IMR-90 (cell line): ENCODE measurements around the gene TCF7L1. TPM values are rescaled to one million over a fixed set of nuclear protein-coding genes. Genes with fewer than 3 reads are reported as not detected.

ENCODE experiments used
- ATAC-seq: fragments of 200-7000 bp; cut with Tn5 transposase; 2 replicates; pipeline ENCODE4 v1.9.1; 2020; ENCODE audit warnings: low read depth, mild to moderate bottlenecking, moderate library complexity
- BruUV-seq: library from RNA; stranded (reverse); fragments of 400-500 nt; replicated peaks from 2 replicates; lab custom pipeline; 2021; lab: Mats Ljungman, UMichigan
- CTCF ChIA-PET: fragments of 300-600 bp; formaldehyde crosslinking; extraction: SDS; loops from one replicate; lab custom pipeline; 2021; ENCODE audit warnings: antibody characterized with exemption; lab: Yijun Ruan, JAX
- POLR2A ChIA-PET: fragments of 300-600 bp; sonication (Branson Sonifier 250); formaldehyde crosslinking; loops from one replicate; lab custom pipeline; 2022; ENCODE audit warnings: antibody characterized with exemption; ENCODE audit not compliant: unreplicated experiment; lab: Charles Lee
- DNase-seq: peaks from one replicate; pipeline ENCODE4 v3.0.0; 2013
- H2AFZ ChIP-seq: replicated peaks from 2 replicates; pipeline ENCODE3; 2013; ENCODE audit warnings: low read length, mild to moderate bottlenecking; ENCODE audit not compliant: poor library complexity
- H2AK5ac ChIP-seq: 2 replicates; pipeline ENCODE4 v1.6.1; 2013; ENCODE audit warnings: low read depth, low read length, inconsistent platforms
- H2AK9ac ChIP-seq: replicated peaks from 2 replicates; pipeline ENCODE3; 2013; ENCODE audit warnings: mild to moderate bottlenecking, low read depth, low read length, moderate library complexity; ENCODE audit not compliant: poor library complexity
- H2BK120ac ChIP-seq: 2 replicates; pipeline ENCODE4 v1.6.1; 2013; ENCODE audit warnings: low read depth, low read length, inconsistent platforms
- H2BK15ac ChIP-seq: 3 replicates; pipeline ENCODE4 v1.6.1; 2013; ENCODE audit warnings: low read depth, low read length, inconsistent platforms
- H2BK20ac ChIP-seq: 2 replicates; pipeline ENCODE4 v1.6.1; 2013; ENCODE audit warnings: low read depth, mild to moderate bottlenecking, inconsistent platforms, low read length, moderate library complexity
- H2BK5ac ChIP-seq: 2 replicates; pipeline ENCODE4 v1.6.1; 2013; ENCODE audit warnings: mild to moderate bottlenecking, low read depth, low read length, inconsistent platforms; ENCODE audit not compliant: poor library complexity, severe bottlenecking
- H3K14ac ChIP-seq: replicated peaks from 2 replicates; pipeline ENCODE4 v1.6.1; 2013; ENCODE audit warnings: low read depth, low read length, inconsistent platforms
- H3K18ac ChIP-seq: 2 replicates; pipeline ENCODE4 v1.6.1; 2013; ENCODE audit warnings: low read depth, low read length, control low read depth
- H3K23ac ChIP-seq: 2 replicates; pipeline ENCODE4 v1.6.1; 2013; ENCODE audit warnings: low read depth, low read length, inconsistent platforms
- H3K27ac ChIP-seq: 2 replicates; pipeline ENCODE4 v1.5.1; 2013; ENCODE audit warnings: mild to moderate bottlenecking, control low read depth, low read length; ENCODE audit not compliant: insufficient read depth
- H3K27me3 ChIP-seq: 2 replicates; pipeline ENCODE4 v1.6.1; 2013; ENCODE audit warnings: low read length; ENCODE audit not compliant: control insufficient read depth, insufficient read depth
- H3K36me3 ChIP-seq: 2 replicates; pipeline ENCODE4 v1.6.1; 2013; ENCODE audit warnings: low read length, mixed read lengths; ENCODE audit not compliant: control insufficient read depth, insufficient read depth
- H3K4ac ChIP-seq: 2 replicates; pipeline ENCODE4 v1.6.1; 2013; ENCODE audit warnings: low read depth, low read length, inconsistent platforms
- H3K4me1 ChIP-seq: 2 replicates; pipeline ENCODE4 v1.6.1; 2013; ENCODE audit warnings: low read length, mixed read lengths; ENCODE audit not compliant: control insufficient read depth, insufficient read depth
- H3K4me2 ChIP-seq: 2 replicates; pipeline ENCODE4 v1.6.1; 2013; ENCODE audit warnings: low read depth, mild to moderate bottlenecking, control low read depth, low read length, moderate library complexity
- H3K4me3 ChIP-seq: 2 replicates; pipeline ENCODE4 v1.5.1; 2013; ENCODE audit warnings: low read depth, mild to moderate bottlenecking, control low read depth, low read length, moderate library complexity; ENCODE audit not compliant: insufficient read depth
- H3K56ac ChIP-seq: 2 replicates; pipeline ENCODE4 v1.6.1; 2013; ENCODE audit warnings: low read length, inconsistent platforms; ENCODE audit not compliant: insufficient read depth; ENCODE audit errors: extremely low read depth
- H3K79me1 ChIP-seq, 2 experiments: 2 replicates each; pipeline ENCODE4 v1.6.1; 2013; ENCODE audit warnings: low read length in 2 of 2, inconsistent platforms in 1 of 2, low read depth in 1 of 2
- H3K9ac ChIP-seq: 2 replicates; pipeline ENCODE4 v1.6.1; 2013; ENCODE audit warnings: low read depth, low read length, control low read depth
- H3K9me1 ChIP-seq: 2 replicates; pipeline ENCODE4 v1.6.1; 2013; ENCODE audit warnings: low read length, inconsistent platforms; ENCODE audit not compliant: insufficient read depth
- H3K9me3 ChIP-seq: 2 replicates; pipeline ENCODE4 v1.6.1; 2013; ENCODE audit warnings: low read length; ENCODE audit not compliant: control insufficient read depth, insufficient read depth
- H4K20me1 ChIP-seq: 2 replicates; pipeline ENCODE4 v1.6.1; 2013; ENCODE audit warnings: low read length, inconsistent platforms; ENCODE audit not compliant: insufficient read depth
- H4K5ac ChIP-seq: 2 replicates; pipeline ENCODE4 v1.6.1; 2013; ENCODE audit warnings: mild to moderate bottlenecking, low read depth, low read length, control low read depth
- H4K8ac ChIP-seq, 2 experiments: 2 replicates each; pipeline ENCODE4 v1.6.1; 2013; ENCODE audit warnings: low read depth in 2 of 2, low read length in 2 of 2, control low read depth in 1 of 2, inconsistent platforms in 1 of 2
- H4K91ac ChIP-seq: 2 replicates; pipeline ENCODE4 v1.6.1; 2013; ENCODE audit warnings: low read depth, low read length, inconsistent platforms; ENCODE audit not compliant: insufficient read depth
- BHLHE40 ChIP-seq: fragments of 150-350 bp; IDR thresholded peaks from 2 replicates; pipeline ENCODE4 v1.6.1; 2016; ENCODE audit warnings: mild to moderate bottlenecking, low read depth, low read length
- CEBPB ChIP-seq: IDR thresholded peaks from 2 replicates; pipeline ENCODE4 v1.6.1; 2012; ENCODE audit warnings: low read depth, low read length, improper control_type of control experiment
- CHD1 ChIP-seq: IDR thresholded peaks from 2 replicates; pipeline ENCODE4 v1.6.1; 2012; ENCODE audit warnings: low read depth, low read length, improper control_type of control experiment
- FOS ChIP-seq: fragments of 150-350 bp; IDR thresholded peaks from 2 replicates; pipeline ENCODE4 v1.6.1; 2016; ENCODE audit warnings: low read depth, low read length
- MAFK ChIP-seq: IDR thresholded peaks from 2 replicates; pipeline ENCODE4 v1.6.1; 2012; ENCODE audit warnings: low read depth, low read length, improper control_type of control experiment
- MAZ ChIP-seq: IDR thresholded peaks from 2 replicates; pipeline ENCODE4 v1.6.1; 2012; ENCODE audit warnings: low read depth, mild to moderate bottlenecking, low read length, improper control_type of control experiment, moderate library complexity, borderline replicate concordance
- MXI1 ChIP-seq: IDR thresholded peaks from 2 replicates; pipeline ENCODE4 v1.6.1; 2012; ENCODE audit warnings: low read depth, mild to moderate bottlenecking, low read length, moderate library complexity, borderline replicate concordance
- NFE2L2 ChIP-seq: fragments of 150-350 bp; IDR thresholded peaks from 2 replicates; pipeline ENCODE4 v1.6.1; 2016; ENCODE audit warnings: low read depth, mild to moderate bottlenecking, low read length
- POLR2A ChIP-seq: IDR thresholded peaks from 2 replicates; pipeline ENCODE4 v1.6.1; 2012; ENCODE audit warnings: mild to moderate bottlenecking, low read depth, low read length
- RAD21 ChIP-seq: IDR thresholded peaks from 2 replicates; pipeline ENCODE4 v1.6.1; 2012; ENCODE audit warnings: low read length, improper control_type of control experiment
- RCOR1 ChIP-seq: IDR thresholded peaks from 2 replicates; pipeline ENCODE4 v1.6.1; 2012; ENCODE audit warnings: mild to moderate bottlenecking, low read length, improper control_type of control experiment; ENCODE audit not compliant: insufficient replicate concordance
- RFX5 ChIP-seq: IDR thresholded peaks from 2 replicates; pipeline ENCODE4 v1.8.0; 2012; ENCODE audit warnings: low read depth, mild to moderate bottlenecking, low read length, moderate library complexity
- SMC3 ChIP-seq: fragments of 150-350 bp; IDR thresholded peaks from 2 replicates; pipeline ENCODE4 v1.6.1; 2016; ENCODE audit warnings: low read depth, mild to moderate bottlenecking, antibody characterized with exemption, low read length, moderate library complexity
- WGBS, 2 experiments: methylation state at CpG; one replicate each; pipeline versions ENCODE4 v1.1.5 to v1.1.7; 2013; ENCODE audit warnings: missing lambda C conversion rate in 2 of 2; ENCODE audit not compliant: insufficient read length in 1 of 2; ENCODE audit errors: extremely low coverage in 2 of 2; 5-methylcytosine and 5-hydroxymethylcytosine counted together
- dilution Hi-C: fragments of 300-500 bp; cut with HindIII; formaldehyde crosslinking; loops from one replicate; pipeline ENCODE4 v1.14.3; 2018; ENCODE audit warnings: low sequenced_read_pairs; ENCODE audit not compliant: unreplicated experiment
- in situ Hi-C: fragments of 300-500 bp; cut with MboI; formaldehyde crosslinking; loops from 3 replicates; pipeline ENCODE4 v1.14.3; 2019; ENCODE audit warnings: low sequenced_read_pairs, inconsistent platforms, mixed read lengths
- intact Hi-C: fragments of 100-400 bp; cut with micrococcal nuclease; formaldehyde crosslinking; loops from 2 replicates; pipeline ENCODE4 v1.10.0; 2022
- polyA plus RNA-seq, 3 experiments: library from polyadenylated mRNA; depleted of rRNA; stranded (reverse); fragments of >200 nt; gene quantifications; 2 replicates each; pipeline ENCODE4 v1.2.3, GENCODE V29; 2012; ENCODE audit warnings: low replicate concordance in 1 of 3
- total RNA-seq: library from RNA; depleted of rRNA; stranded (reverse); fragments of >200 nt; gene quantifications from 2 replicates; pipeline ENCODE4 v1.2.3, GENCODE V29; 2012
- TF ChIP-seq, protein P1 (sequence below): fragments of 150-350 bp; IDR thresholded peaks from 2 replicates; pipeline ENCODE4 v1.6.1; 2017; ENCODE audit warnings: mild to moderate bottlenecking, antibody characterized with exemption, low read length, low read depth
- TF ChIP-seq, protein P2 (sequence below): fragments of 150-350 bp; IDR thresholded peaks from 2 replicates; pipeline ENCODE4 v1.6.1; 2016; ENCODE audit warnings: low read depth, mild to moderate bottlenecking, low read length, moderate library complexity, borderline replicate concordance
- TF ChIP-seq, protein P3 (sequence below): conservative IDR thresholded peaks from 2 replicates; pipeline ENCODE4 v1.5.1; 2012; ENCODE audit warnings: mild to moderate bottlenecking, low read depth, low read length, improper control_type of control experiment

The TCF7L1 gene
- total and polyA plus RNA-seq, 2 of the 4 experiments (the other 2 are of a cell fraction): 0.72 to 11.1 TPM

GRCh38 chr2:85156619-85157018, 23.4 kb downstream of the TCF7L1 start:
- ATAC-seq: no peak
- H2AK9ac ChIP-seq: no peak overlapping the region

More at GRCh38 chr2:85156619-85157018, 23.4 kb downstream of the TCF7L1 start:
- no peak overlapping the region for H3K27ac ChIP-seq
- dilution Hi-C loops: no loop called here
- H3K9ac ChIP-seq: no peak overlapping the region
- no peak overlapping the region for H3K23ac ChIP-seq
- H3K4ac ChIP-seq: no peak overlapping the region
- no CpG with 5 or more reads among the region's 3 CpGs for WGBS, 2 experiments
- no peak for TF ChIP-seq SMC3
- TF ChIP-seq RCOR1: no peak
- TF ChIP-seq, protein P1, sequence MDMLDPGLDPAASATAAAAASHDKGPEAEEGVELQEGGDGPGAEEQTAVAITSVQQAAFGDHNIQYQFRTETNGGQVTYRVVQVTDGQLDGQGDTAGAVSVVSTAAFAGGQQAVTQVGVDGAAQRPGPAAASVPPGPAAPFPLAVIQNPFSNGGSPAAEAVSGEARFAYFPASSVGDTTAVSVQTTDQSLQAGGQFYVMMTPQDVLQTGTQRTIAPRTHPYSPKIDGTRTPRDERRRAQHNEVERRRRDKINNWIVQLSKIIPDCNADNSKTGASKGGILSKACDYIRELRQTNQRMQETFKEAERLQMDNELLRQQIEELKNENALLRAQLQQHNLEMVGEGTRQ: no peak
- TF ChIP-seq MAZ: no peak
- TF ChIP-seq RFX5: no peak
- TF ChIP-seq BHLHE40: no peak
- TF ChIP-seq MXI1: no peak
- TF ChIP-seq POLR2A: no peak
- no peak for TF ChIP-seq MAFK
- no peak for TF ChIP-seq CEBPB
- TF ChIP-seq, protein P2, sequence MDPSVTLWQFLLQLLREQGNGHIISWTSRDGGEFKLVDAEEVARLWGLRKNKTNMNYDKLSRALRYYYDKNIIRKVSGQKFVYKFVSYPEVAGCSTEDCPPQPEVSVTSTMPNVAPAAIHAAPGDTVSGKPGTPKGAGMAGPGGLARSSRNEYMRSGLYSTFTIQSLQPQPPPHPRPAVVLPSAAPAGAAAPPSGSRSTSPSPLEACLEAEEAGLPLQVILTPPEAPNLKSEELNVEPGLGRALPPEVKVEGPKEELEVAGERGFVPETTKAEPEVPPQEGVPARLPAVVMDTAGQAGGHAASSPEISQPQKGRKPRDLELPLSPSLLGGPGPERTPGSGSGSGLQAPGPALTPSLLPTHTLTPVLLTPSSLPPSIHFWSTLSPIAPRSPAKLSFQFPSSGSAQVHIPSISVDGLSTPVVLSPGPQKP: no peak
- TF ChIP-seq FOS: no peak
- TF ChIP-seq, protein P3, sequence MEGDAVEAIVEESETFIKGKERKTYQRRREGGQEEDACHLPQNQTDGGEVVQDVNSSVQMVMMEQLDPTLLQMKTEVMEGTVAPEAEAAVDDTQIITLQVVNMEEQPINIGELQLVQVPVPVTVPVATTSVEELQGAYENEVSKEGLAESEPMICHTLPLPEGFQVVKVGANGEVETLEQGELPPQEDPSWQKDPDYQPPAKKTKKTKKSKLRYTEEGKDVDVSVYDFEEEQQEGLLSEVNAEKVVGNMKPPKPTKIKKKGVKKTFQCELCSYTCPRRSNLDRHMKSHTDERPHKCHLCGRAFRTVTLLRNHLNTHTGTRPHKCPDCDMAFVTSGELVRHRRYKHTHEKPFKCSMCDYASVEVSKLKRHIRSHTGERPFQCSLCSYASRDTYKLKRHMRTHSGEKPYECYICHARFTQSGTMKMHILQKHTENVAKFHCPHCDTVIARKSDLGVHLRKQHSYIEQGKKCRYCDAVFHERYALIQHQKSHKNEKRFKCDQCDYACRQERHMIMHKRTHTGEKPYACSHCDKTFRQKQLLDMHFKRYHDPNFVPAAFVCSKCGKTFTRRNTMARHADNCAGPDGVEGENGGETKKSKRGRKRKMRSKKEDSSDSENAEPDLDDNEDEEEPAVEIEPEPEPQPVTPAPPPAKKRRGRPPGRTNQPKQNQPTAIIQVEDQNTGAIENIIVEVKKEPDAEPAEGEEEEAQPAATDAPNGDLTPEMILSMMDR: no peak
- TF ChIP-seq CHD1: no peak
- no peak for TF ChIP-seq NFE2L2
- no peak for TF ChIP-seq RAD21
- DNase-seq: no peak
- H3K36me3 ChIP-seq: no peaks in the 10 kb centered on the region
- no peak overlapping the region for H2BK5ac ChIP-seq
- no peaks in the 10 kb centered on the region for H3K27me3 ChIP-seq
- H3K9me3 ChIP-seq: no peaks in the 10 kb centered on the region
- POLR2A ChIA-PET: no interaction called here
- peaks cover 30 to 87% of the 10 kb centered on the region in 2 experiments for H3K79me1 ChIP-seq
- no peak overlapping the region for H3K14ac ChIP-seq
- no peak overlapping the region for H2BK120ac ChIP-seq
- H3K4me3 ChIP-seq: no peak overlapping the region
- in situ Hi-C loops: no loop called here
- H2AK5ac ChIP-seq: no peak overlapping the region
- no peak overlapping the region for H2AFZ ChIP-seq
- intact Hi-C loops: no loop called here
- CTCF ChIA-PET: interaction anchor here (0.5 kb wide), 1 partner anchor 84 kb away, joined by 3 read pairs; no protein-coding TSS in a partner anchor
- no peak overlapping the region for H4K5ac ChIP-seq
- H3K18ac ChIP-seq: no peak overlapping the region
- no TSS peak for BruUV-seq
- H3K56ac ChIP-seq: no peak overlapping the region
- H2BK15ac ChIP-seq: no peak overlapping the region
- H3K4me1 ChIP-seq: peaks cover 17% of the 10 kb centered on the region
- no peak overlapping the region for H4K91ac ChIP-seq
- H3K4me2 ChIP-seq: no peak overlapping the region
- H4K8ac ChIP-seq: no peak overlapping the region
- H4K20me1 ChIP-seq: peaks cover 87% of the 10 kb centered on the region
- H2BK20ac ChIP-seq: no peak overlapping the region
- H3K9me1 ChIP-seq: peaks cover 27% of the 10 kb centered on the region
